ENCODE results near the gene FCER1G.
"Not testable (repeated sequence)": the region's sequence is repeated elsewhere in the genome, so short reads cannot be mapped to it uniquely, and the experiment has no call there.

Gene FCER1G

DNA sequence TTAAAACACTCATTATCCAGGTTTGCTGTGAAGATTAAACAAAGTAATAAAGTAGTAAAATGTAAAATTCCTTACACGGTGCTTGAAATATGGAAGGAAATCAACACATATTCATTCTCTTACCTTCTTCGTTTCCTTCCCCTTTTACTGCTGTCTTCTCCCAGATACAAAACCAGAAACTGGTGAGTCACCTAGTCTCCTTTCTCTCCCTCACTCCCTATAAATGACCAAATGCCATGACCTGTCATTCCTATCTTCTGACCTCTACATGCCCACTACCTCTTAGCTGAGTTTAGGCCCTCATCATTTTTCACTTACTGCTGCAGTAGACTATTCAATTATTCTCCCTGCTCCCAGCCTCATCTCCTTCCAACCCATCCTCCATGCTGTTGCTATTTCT lies 27.2 kb downstream of the FCER1G start:
- DNase-seq (ENCODE audit: low read depth): no peak
- TF ChIP-seq, protein P1, sequence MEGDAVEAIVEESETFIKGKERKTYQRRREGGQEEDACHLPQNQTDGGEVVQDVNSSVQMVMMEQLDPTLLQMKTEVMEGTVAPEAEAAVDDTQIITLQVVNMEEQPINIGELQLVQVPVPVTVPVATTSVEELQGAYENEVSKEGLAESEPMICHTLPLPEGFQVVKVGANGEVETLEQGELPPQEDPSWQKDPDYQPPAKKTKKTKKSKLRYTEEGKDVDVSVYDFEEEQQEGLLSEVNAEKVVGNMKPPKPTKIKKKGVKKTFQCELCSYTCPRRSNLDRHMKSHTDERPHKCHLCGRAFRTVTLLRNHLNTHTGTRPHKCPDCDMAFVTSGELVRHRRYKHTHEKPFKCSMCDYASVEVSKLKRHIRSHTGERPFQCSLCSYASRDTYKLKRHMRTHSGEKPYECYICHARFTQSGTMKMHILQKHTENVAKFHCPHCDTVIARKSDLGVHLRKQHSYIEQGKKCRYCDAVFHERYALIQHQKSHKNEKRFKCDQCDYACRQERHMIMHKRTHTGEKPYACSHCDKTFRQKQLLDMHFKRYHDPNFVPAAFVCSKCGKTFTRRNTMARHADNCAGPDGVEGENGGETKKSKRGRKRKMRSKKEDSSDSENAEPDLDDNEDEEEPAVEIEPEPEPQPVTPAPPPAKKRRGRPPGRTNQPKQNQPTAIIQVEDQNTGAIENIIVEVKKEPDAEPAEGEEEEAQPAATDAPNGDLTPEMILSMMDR (IDR thresholded peaks at IDR 0.05; ENCODE audit: low read length, missing control alignments): no peak

DNA sequence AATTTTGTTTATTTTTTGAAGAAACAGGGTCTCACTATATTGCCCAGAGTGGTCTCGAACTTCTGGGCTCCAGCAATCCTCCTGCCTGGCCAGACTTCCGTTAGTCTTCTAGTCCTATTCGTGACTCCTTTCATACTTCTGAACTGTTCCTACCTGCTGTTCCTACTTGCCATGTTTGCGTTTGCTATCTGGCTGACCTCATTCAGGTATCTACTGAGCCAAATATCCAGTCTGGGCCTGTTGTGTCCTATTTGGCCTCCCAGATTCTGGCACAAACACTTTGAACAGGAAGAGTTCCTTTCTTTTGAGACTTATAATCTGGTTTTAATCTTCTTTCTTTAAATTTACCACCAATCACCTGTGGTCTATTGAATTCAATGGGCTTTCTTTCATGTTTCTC lies 29.8 kb downstream of the FCER1G start:
- TF ChIP-seq, protein P1 (IDR thresholded peaks at IDR 0.05; ENCODE audit: low read length, missing control alignments): no peak
- H3K4me3 ChIP-seq (replicated peaks; ENCODE audit: low read depth, low read length): no peak overlapping the region
- DNase-seq (ENCODE audit: low read depth): no peak

More for the DNA sequence above, 27.2 kb downstream of the FCER1G start:
- no peak overlapping the region for H3K4me3 ChIP-seq (replicated peaks; ENCODE audit: low read depth, low read length)

DNA sequence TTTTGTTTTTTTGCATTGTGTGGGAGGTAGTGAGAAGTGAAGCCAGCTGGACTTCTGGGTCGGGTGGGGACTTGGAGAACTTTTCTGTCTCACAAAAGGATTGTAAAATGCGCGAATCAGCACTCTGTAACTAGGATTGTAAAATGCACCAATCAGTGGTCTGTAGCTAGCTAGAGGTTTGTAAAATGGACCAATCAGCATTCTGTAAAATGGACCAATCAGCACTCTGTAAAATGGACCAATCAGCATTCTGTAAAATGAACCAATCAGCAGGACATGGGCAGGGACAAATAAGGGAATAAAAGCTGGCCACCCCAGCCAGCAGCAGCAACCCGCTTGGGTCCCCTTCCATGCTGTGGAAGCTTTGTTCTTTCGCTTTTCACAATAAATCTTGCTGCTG lies 35.0 kb downstream of the FCER1G start:
- not testable (repeated sequence) for DNase-seq (ENCODE audit: low read depth); H3K4me3 ChIP-seq (replicated peaks; ENCODE audit: low read depth, low read length)

DNA sequence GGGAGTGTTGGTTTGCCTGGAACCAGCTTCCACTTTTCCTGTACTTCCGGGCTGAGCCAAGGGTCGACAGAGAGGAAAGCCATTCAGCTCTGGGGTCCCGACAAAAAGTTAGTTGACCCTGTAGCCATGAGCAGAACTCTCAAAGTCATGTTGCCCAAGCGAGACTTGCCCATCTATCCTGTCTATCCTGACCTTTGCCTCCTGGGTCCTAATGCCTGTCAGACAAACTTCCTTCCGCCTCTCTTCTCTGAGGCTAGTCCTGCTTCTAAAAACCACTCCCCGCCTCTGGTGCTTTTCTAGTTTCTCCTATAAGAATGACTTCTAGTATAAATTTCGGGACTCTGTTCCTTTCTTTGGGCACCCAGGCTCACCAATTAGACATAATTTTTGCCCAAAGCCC lies 35.7 kb downstream of the FCER1G start:
- TF ChIP-seq, protein P1 (IDR thresholded peaks at IDR 0.05; ENCODE audit: low read length, missing control alignments): no peak
- DNase-seq (ENCODE audit: low read depth): no peak
- H3K4me3 ChIP-seq (replicated peaks; ENCODE audit: low read depth, low read length): no peak overlapping the region

DNA sequence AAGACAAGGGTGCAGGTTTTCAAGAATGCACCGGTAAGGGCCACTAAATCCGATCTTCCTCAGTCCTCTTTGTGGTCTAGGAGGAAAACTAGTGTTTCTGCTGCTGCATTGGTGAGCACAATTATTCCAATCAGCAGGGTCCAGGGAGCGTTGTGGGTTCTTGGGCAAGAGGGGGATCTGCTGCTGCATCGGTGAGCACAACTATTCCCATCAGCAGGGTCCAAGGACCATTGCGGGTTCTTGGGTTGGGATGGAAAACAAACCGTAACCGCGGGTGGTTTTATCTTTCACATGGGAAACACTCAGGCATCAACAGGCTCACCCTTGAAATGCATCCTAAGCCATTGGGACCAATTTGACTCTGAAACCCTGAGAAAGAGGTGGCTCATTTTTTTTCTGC lies 36.5 kb downstream of the FCER1G start:
- H3K4me3 ChIP-seq (replicated peaks; ENCODE audit: low read depth, low read length): no peak overlapping the region
- DNase-seq (ENCODE audit: low read depth): no peak
- TF ChIP-seq, protein P1 (IDR thresholded peaks at IDR 0.05; ENCODE audit: low read length, missing control alignments): no peak

DNA sequence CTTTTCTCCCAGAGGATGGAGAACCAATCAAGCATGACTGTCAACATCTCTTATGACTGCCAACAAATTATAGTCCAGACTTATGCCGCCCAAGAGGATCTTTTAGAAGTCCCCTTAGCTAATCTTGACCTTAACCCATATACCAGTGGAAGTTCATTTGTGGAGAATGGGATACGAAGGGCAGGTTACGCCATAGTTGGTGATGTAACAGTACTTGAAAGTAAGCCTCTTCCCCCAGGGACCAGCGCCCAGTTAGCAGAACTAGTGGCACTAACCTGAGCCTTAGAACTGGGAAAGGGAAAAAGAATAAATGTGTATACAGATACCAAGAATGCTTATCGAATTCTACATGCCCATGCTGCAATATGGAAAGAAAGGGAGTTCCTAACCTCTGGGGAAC lies 40.2 kb downstream of the FCER1G start:
- DNase-seq (ENCODE audit: low read depth): not testable (repeated sequence)

DNA sequence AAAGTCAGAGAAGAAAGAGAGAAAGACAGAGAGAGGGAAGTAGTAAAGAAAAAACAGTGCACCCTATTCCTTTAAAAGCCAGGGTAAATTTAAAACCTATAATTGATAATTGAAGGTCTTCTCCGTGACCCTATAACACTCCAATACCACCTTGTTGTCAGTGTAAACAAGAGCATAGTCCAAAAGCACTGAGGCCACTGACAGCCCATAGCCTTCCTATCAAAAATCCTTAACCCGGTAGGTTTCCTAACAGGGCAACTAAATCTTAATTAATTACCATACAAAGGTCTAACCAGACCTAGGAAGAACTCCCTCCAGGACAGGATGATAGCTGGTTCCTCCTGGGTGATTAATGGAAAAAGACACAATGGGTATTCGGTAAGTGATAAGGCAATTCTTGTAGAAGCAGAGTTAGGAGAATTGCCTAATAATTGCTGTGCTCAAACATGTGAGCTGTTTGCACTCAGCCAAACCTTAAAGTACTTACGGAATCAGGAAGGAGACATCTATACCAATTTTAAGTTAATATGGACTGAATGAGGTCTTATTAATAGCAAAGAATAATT lies 40.9 kb downstream of the FCER1G start:
- not testable (repeated sequence) for H3K4me3 ChIP-seq (replicated peaks; ENCODE audit: low read depth, low read length); DNase-seq (ENCODE audit: low read depth)

More for the DNA sequence above, 40.2 kb downstream of the FCER1G start:
- H3K4me3 ChIP-seq (replicated peaks; ENCODE audit: low read depth, low read length): not testable (repeated sequence)

DNA sequence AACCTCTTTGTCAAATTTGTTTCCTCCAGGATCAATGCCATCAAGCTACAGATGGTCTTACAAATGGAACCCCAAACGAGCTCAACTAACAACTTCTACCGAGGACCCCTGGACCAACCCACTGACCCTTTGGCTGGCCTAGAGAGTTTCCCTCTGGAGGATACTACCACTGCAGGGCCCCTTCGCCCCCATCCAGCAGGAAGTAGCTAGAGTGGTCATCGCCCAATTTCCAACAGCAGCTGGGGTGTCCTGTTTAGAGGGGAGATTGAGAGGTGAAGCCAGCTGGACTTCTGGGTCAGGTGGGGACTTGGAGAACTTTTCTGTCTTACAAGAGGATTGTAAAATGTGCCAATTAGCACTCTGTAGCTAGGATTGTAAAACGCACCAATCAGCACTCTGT lies 42.0 kb downstream of the FCER1G start:
- DNase-seq (ENCODE audit: low read depth); H3K4me3 ChIP-seq (replicated peaks; ENCODE audit: low read depth, low read length): not testable (repeated sequence)

DNA sequence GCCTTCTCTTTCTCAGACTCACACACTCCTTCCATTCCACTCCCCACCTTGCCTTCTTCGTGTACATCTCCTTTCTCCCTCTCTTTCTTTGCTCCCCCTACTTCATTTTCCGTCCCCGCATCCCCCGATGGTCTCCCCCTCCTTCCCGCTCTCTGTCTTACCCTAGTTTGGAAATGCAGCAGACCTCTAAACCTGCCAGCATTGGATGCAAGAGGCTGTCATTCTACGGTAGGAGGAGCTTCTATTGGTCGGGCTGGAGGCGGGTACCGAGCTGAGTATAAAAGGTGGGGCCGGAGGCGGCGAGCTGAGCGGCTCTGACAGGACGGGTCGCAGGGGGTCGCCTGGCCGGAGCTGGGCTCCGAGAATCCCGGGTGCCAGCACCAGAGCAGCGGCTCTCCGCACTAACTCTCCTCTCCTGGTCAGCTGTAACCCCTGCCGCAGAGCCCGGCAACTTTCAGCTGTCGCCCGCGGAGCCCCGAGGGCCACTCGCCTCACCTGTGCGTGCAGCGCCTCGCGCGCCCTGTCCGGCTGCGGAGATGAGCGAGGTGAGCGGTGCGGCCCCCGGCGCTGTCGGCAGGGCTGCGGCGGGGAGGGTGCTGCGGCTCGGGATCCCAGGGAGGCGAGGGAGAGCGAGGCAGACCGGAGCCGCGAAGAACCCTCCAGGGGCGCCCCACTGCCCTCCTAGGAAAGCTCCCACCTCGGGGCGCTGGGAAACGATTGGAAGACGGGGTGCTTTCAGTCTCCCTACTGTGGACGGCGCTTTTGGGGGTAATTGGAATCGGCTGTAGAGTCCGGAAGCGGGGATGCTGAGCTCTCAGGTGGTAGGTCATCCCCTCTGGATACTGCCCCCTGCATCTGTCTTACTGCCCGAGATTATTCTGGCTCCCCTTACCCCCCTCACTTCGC lies 43.6 kb downstream of the FCER1G start, which contains the start of gene PCP4L1:
TSS of gene PCP4L1 (plus strand) at position 307 of the 906 bp plus-strand sequence. CDS start at position 537, 230 bp downstream.
- DNase-seq (ENCODE audit: low read depth): peak; percentile 58
- TF ChIP-seq, protein P1 (IDR thresholded peaks at IDR 0.05; ENCODE audit: low read length, missing control alignments): no peak
- peak within 1 kb of the TSS; percentile 50 for H3K4me3 ChIP-seq (replicated peaks; ENCODE audit: low read depth, low read length)

All from fibroblast of pulmonary artery (primary cell).